GM12873 (cell line): ENCODE data around the gene FAM177B.

ENCODE experiments used
- TF ChIP-seq, protein P1 (sequence below): IDR thresholded peaks from 2 replicates; pipeline ENCODE4 v1.5.1; 2012; ENCODE audit warnings: low read depth, mild to moderate bottlenecking, moderate library complexity, low read length, control low read depth; ENCODE audit not compliant: insufficient read depth; ENCODE audit errors: missing control alignments

The FAM177B gene

DNA sequence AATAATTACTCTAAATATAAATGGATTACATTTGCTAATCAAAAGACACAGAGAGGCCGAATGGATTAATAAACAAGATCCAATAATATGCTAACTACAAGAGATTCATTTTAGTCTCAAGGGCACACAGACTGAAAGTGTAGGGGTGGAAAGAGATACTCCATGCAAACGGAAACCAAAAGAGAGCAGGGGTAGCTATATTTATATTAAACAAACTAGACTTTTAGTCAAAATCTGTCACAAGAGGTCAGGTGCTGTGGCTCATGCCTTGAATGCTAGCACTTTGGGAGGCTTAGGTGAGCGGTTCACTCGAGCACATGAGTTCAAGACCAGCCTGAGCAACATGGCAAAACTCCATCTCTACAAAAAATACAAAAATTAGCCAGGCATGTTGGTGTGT lies 44.2 kb downstream of the FAM177B start:
- TF ChIP-seq, protein P1, sequence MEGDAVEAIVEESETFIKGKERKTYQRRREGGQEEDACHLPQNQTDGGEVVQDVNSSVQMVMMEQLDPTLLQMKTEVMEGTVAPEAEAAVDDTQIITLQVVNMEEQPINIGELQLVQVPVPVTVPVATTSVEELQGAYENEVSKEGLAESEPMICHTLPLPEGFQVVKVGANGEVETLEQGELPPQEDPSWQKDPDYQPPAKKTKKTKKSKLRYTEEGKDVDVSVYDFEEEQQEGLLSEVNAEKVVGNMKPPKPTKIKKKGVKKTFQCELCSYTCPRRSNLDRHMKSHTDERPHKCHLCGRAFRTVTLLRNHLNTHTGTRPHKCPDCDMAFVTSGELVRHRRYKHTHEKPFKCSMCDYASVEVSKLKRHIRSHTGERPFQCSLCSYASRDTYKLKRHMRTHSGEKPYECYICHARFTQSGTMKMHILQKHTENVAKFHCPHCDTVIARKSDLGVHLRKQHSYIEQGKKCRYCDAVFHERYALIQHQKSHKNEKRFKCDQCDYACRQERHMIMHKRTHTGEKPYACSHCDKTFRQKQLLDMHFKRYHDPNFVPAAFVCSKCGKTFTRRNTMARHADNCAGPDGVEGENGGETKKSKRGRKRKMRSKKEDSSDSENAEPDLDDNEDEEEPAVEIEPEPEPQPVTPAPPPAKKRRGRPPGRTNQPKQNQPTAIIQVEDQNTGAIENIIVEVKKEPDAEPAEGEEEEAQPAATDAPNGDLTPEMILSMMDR = no peak

DNA sequence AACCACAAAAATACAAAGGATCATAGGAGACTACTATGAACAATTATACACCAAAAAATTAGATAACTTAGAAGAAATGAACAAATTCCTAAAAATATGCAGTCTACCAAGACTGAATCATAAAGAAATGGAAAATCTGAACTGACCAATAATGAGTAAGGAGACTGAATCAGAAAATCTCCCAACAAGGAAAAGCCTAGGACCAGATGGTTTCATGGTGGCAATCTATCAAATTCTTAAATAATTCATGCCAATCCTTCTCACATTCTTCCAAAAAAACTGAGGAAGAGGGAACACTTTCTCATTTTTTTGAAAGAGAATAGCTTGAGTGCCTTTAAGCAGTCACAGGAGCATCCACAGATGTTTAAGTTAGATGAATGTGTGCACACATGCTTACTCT lies 46.0 kb downstream of the FAM177B start:
- TF ChIP-seq, protein P1 = no peak

- TF ChIP-seq, protein P1 = no peak
Observed at GRCh38 chr1:222784371-222784770, 47.4 kb downstream of the FAM177B start.

GRCh38 chr1:222784916-222785315 lies 47.9 kb downstream of the FAM177B start:
- TF ChIP-seq, protein P1 = no peak

DNA sequence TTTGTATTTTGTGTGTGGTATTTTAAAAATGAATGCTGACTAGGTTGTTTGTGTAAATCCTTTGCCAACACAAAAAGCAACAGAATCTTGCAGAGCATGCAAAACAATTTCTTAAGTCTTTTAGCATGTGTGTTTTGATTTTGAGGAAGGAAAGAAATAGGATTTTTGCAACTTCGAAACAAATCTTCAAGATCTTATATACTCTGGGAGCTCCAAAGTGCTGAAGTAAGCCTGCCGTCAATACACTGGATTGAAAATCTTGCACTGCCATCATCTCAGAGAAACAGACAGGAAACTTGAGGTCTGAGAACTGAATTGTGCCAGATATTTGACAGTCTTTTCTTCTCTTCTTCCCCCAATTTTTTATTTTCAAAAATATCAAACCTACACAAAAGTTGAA lies 48.5 kb downstream of the FAM177B start:
- TF ChIP-seq, protein P1 = no peak

DNA sequence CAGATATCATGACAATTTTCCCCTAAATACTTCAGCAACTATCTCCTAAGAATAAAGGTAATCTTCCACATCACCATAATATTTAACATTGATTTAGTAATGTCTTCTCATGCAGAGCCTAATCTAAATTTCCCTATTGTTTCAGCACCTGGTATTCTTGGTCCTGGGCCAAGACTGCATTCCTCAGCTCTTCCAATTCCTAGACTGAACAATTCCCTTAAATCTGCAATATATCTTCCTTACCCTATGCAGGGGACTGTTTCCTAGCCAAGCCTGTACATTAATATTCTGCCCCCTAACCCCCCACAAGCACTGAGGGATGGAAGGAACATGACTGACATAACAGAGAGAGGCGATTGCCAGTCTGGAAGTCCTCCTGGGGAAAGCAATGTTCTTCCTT lies 49.1 kb downstream of the FAM177B start:
- TF ChIP-seq, protein P1 = no peak

GRCh38 chr1:222787729-222788128 lies 50.7 kb downstream of the FAM177B start:
- TF ChIP-seq, protein P1 = no peak
